Fibroblast of lung (primary cell): ENCODE measurements around the gene FSTL4. TPM values are rescaled to one million over a fixed set of nuclear protein-coding genes. Genes with fewer than 3 reads are reported as not detected.

Experiments
- DNase-seq, 2 donors: peaks; one replicate each; pipeline versions ENCODE4 v3.0.0 to v3.0.0-alpha.2; 2010; ENCODE audit warnings: low read depth in 2 of 2
- H2AFZ ChIP-seq: 2 replicates; pipeline ENCODE4 v1.5.1; 2012; ENCODE audit warnings: low read length, control low read depth, inconsistent platforms
- H3K27ac ChIP-seq: 2 replicates; pipeline ENCODE4 v1.5.1; 2011; ENCODE audit warnings: low read length, control low read depth; ENCODE audit not compliant: insufficient read depth
- H3K27me3 ChIP-seq: 2 replicates; pipeline ENCODE4 v1.5.1; 2011; ENCODE audit warnings: mild to moderate bottlenecking, low read length; ENCODE audit not compliant: control insufficient read depth, insufficient read depth
- H3K36me3 ChIP-seq: 2 replicates; pipeline ENCODE4 v1.5.1; 2011; ENCODE audit warnings: low read length; ENCODE audit not compliant: control insufficient read depth, insufficient read depth
- H3K4me1 ChIP-seq: 2 replicates; pipeline ENCODE4 v1.5.1; 2011; ENCODE audit warnings: low read length; ENCODE audit not compliant: control insufficient read depth, insufficient read depth; ENCODE audit errors: extremely low read depth
- H3K4me2 ChIP-seq: 2 replicates; pipeline ENCODE4 v1.5.1; 2011; ENCODE audit warnings: low read length, control low read depth; ENCODE audit not compliant: insufficient read depth; ENCODE audit errors: extremely low read depth
- H3K4me3 ChIP-seq, 4 experiments: fragments of 200-600 bp in 1 of 4; sonication (generic) in 1 of 4; replicated peaks in 1 of 4; 2 replicates each; pipeline ENCODE4 v1.5.1; 2011 to 2016; ENCODE audit warnings: low read length in 4 of 4, low read depth in 3 of 4, mild to moderate bottlenecking in 3 of 4, control low read depth in 2 of 4, inconsistent platforms in 1 of 4, mixed read lengths in 1 of 4; ENCODE audit not compliant: insufficient read depth in 1 of 4; ENCODE audit errors: control extremely low read depth in 1 of 4
- H3K79me2 ChIP-seq: 2 replicates; pipeline ENCODE4 v1.5.1; 2012; ENCODE audit warnings: mild to moderate bottlenecking, low read length, inconsistent platforms; ENCODE audit not compliant: control insufficient read depth, insufficient read depth
- H3K9ac ChIP-seq: 2 replicates; pipeline ENCODE4 v1.5.1; 2011; ENCODE audit warnings: mild to moderate bottlenecking, low read length, control low read depth; ENCODE audit not compliant: insufficient read depth
- H3K9me3 ChIP-seq: 2 replicates; pipeline ENCODE4 v1.5.1; 2012; ENCODE audit warnings: low read depth, low read length; ENCODE audit not compliant: control insufficient read depth, insufficient read depth
- H4K20me1 ChIP-seq: 2 replicates; pipeline ENCODE4 v1.5.1; 2011; ENCODE audit warnings: low read length; ENCODE audit not compliant: control insufficient read depth, insufficient read depth; ENCODE audit errors: extremely low read depth
- EZH2 ChIP-seq: IDR thresholded peaks from 2 replicates; pipeline ENCODE4 v1.5.1; 2012; ENCODE audit warnings: low read length, control low read depth, mild to moderate bottlenecking; ENCODE audit errors: missing control alignments
- polyA plus RNA-seq, 2 donors: library from polyadenylated mRNA; depleted of rRNA in 1 of 2; stranded (reverse) in 1 of 2; unstranded in 1 of 2; fragments of >200 nt; gene quantifications; 2 replicates each; pipeline ENCODE4 v1.2.1, GENCODE V29; 2011 to 2012; ENCODE audit warnings: missing spikeins in 1 of 2
- total RNA-seq: library from RNA; depleted of rRNA; stranded (reverse); fragments of >200 nt; gene quantifications from 2 replicates; pipeline ENCODE4 v1.2.1, GENCODE V29; 2014
- TF ChIP-seq, protein P1 (sequence below), 2 donors: IDR thresholded peaks in 1 of 2; conservative IDR thresholded peaks in 1 of 2; 1 replicate in 1 of 2; 2 replicates in 1 of 2; pipeline ENCODE4 v1.5.1; 2011 to 2012; ENCODE audit warnings: low read length in 2 of 2, control low read depth in 1 of 2, inconsistent platforms in 1 of 2, low read depth in 1 of 2, mild to moderate bottlenecking in 1 of 2

FSTL4 gene
- total and polyA plus RNA-seq, 2 donors (not counting 1 experiment from before 2014, with no cell fraction given): 0.17 to 0.33 TPM

DNA sequence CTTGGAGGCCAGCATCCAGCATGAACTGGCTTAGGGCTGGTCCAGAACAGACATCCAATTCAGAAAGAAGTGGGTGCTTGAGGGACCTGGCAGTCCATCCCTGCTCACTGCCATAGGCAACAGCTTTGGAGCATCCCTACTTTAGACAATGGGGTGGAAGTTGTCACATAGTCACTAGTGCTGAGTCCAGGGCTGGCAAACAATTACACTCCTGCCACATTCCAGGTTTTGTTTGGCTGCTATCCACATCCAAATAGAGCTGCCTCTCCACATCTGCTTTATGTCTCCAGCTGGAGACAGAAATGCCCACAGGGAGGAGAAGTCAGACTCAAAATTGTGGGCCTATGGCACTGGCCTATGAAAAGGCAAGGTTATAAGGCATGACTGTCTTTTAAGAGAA lies 7.0 kb downstream of the FSTL4 start:
- Histone ChIP-seq H3K9ac (no peak overlapping the region), H3K4me2 (no peak overlapping the region), H3K27me3 (peaks cover 1% of the 10 kb centered on the region), H3K4me1 (no peaks in the 10 kb centered on the region), H3K27ac (no peak overlapping the region), H3K9me3 (no peaks in the 10 kb centered on the region), H4K20me1 (no peaks in the 10 kb centered on the region), H3K4me3 (no peak overlapping the region), H3K79me2 (no peaks in the 10 kb centered on the region), H2AFZ (no peak overlapping the region), H3K36me3 (no peaks in the 10 kb centered on the region)
- DNase-seq: no peak
- no peak for TF ChIP-seq EZH2
- TF ChIP-seq, protein P1, sequence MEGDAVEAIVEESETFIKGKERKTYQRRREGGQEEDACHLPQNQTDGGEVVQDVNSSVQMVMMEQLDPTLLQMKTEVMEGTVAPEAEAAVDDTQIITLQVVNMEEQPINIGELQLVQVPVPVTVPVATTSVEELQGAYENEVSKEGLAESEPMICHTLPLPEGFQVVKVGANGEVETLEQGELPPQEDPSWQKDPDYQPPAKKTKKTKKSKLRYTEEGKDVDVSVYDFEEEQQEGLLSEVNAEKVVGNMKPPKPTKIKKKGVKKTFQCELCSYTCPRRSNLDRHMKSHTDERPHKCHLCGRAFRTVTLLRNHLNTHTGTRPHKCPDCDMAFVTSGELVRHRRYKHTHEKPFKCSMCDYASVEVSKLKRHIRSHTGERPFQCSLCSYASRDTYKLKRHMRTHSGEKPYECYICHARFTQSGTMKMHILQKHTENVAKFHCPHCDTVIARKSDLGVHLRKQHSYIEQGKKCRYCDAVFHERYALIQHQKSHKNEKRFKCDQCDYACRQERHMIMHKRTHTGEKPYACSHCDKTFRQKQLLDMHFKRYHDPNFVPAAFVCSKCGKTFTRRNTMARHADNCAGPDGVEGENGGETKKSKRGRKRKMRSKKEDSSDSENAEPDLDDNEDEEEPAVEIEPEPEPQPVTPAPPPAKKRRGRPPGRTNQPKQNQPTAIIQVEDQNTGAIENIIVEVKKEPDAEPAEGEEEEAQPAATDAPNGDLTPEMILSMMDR (conservative IDR thresholded peaks at IDR 0.05 in 1 of 2, IDR thresholded peaks at IDR 0.05 in 1 of 2; ENCODE audit: low read depth in 1 of 2, low read length in 2 of 2): no peak

DNA sequence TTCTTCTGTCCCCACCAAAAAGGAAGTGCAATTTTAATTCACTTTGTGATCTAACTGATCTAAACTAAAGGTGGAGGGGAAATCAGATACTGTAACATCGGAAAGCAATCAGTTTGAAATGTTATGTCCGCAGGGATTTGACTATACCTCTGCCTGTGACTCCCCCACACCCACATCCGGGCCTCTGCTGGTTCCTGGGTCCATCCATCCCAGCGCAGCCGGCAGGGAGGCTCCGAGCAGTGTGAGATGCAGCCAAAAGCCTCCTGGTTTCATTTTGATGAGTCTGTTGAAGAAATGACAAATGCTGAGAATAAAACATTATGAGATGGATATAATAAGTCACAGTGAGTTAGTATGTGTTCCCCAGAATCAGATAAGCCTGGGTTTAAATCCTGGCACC lies 8.6 kb downstream of the FSTL4 start:
- no peak for DNase-seq
- no peaks in the 10 kb centered on the region for H3K36me3 ChIP-seq
- H3K4me2 ChIP-seq: no peak overlapping the region
- H3K9me3 ChIP-seq: no peaks in the 10 kb centered on the region
- H3K27ac ChIP-seq: no peak overlapping the region
- H3K4me3 ChIP-seq: no peak overlapping the region
- no peaks in the 10 kb centered on the region for H3K4me1 ChIP-seq
- no peak overlapping the region for H3K9ac ChIP-seq
- H3K27me3 ChIP-seq: no peaks in the 10 kb centered on the region
- H4K20me1 ChIP-seq: no peaks in the 10 kb centered on the region
- TF ChIP-seq, protein P1 (conservative IDR thresholded peaks at IDR 0.05 in 1 of 2, IDR thresholded peaks at IDR 0.05 in 1 of 2; ENCODE audit: low read depth in 1 of 2, low read length in 2 of 2): no peak
- TF ChIP-seq EZH2: no peak
- no peaks in the 10 kb centered on the region for H3K79me2 ChIP-seq
- H2AFZ ChIP-seq: no peak overlapping the region

DNA sequence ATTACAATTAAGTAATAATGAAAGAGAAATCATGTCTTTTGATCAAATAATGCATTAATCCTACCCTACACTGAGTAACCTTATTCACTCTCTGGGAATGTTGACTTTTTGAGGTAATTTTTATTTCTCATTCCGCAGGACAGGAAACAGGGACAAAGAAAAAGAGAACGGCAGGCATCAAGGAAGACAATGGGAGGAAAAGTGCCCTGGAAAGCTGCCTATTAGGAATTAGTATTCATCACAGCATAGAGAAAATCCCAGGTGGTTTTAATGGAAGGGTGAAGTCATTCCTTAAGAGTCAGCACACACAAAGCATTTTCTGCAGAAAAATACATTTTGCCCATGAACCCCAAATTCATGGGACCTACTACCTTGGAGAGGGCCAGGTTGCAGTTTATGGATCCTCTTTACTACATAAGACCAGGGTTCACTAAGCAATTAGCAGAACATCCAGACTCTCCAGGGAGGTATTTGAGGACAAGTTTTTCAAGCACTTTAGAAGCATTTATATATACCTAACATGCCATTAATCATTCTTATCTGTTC lies 9.4 kb downstream of the FSTL4 start:
- no peak for DNase-seq
- TF ChIP-seq, protein P1 (conservative IDR thresholded peaks at IDR 0.05 in 1 of 2, IDR thresholded peaks at IDR 0.05 in 1 of 2; ENCODE audit: low read depth in 1 of 2, low read length in 2 of 2): no peak
- no peak for TF ChIP-seq EZH2
- no peak overlapping the region for H3K4me2 ChIP-seq
- H3K27ac ChIP-seq: no peak overlapping the region
- H3K27me3 ChIP-seq: no peaks in the 10 kb centered on the region
- H4K20me1 ChIP-seq: no peaks in the 10 kb centered on the region
- H2AFZ ChIP-seq: no peak overlapping the region
- no peaks in the 10 kb centered on the region for H3K36me3 ChIP-seq
- no peak overlapping the region for H3K4me3 ChIP-seq
- no peaks in the 10 kb centered on the region for H3K4me1 ChIP-seq
- no peaks in the 10 kb centered on the region for H3K79me2 ChIP-seq
- H3K9ac ChIP-seq: no peak overlapping the region
- H3K9me3 ChIP-seq: no peaks in the 10 kb centered on the region
